HG03460 (cell line): ENCODE measurements around the gene ZC3HAV1.
"Not testable (repeated sequence)": the region's sequence is repeated elsewhere in the genome, so short reads cannot be mapped to it uniquely, and the experiment has no call there.

Source experiments
- ATAC-seq: cut with Tn5 transposase; IDR thresholded peaks from one replicate; pipeline ENCODE4 v1.9.1; 2021; ENCODE audit not compliant: unreplicated experiment

Gene ZC3HAV1

DNA sequence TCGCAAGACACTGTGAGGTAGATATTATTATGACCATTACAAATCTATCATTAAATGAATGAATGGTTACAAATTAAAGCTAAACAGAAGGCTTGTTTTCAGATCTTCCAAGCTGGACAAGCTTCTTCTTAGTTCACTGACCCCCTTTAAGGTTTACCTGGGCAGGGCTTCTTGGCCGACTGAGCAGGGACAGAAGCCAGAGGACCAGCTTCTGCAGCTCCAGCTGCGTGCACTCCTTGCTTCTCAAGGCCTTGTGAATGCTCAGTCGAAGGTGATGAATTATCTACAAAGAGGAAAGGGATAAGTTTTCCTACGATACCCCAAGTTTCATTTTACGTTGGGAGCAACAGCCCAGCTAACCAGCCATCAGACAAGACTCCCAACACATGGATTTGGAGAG is 83.0 kb downstream of the ZC3HAV1 start:
- ATAC-seq, result no peak

DNA sequence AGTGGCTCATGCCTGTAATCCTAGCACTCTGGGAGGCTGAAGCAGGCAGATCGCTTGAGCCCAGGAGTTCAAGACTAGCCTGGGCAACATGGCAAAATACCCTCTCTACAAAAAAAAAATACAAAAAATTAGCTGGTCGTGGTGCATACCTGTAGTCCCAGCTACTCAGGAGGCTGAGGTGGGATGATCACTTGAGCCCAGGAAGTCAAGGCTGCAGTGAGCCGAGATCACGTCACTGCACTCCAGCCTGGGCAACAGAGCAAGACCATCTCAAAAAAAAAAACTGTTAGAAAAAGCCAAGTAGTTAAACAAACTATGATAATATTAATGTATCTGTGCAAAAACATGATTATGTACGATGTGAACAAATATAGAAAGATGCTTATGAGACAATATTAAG is 83.7 kb downstream of the ZC3HAV1 start:
- not testable (repeated sequence) for ATAC-seq

GRCh38 chr7:139023076-139023475 is 86.4 kb downstream of the ZC3HAV1 start:
- ATAC-seq, result no peak

DNA sequence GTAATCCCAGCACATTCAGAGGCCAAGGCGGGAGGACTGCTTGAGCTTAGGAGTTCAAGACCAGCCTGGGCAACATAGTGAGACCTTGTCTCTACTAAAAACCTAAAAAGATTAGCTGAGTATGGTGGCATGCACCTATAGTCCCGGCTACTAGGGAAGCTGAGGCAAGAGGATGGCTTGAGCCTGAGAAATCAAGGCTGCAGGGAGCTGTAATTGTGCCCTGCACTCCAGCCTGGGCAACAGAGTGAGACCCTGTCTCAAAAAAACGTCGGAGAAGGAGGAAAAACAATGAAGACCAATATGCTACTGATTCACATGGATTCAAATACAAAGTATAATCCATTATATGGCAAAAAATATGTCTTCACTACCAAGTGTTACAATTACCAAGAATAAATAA is 87.2 kb downstream of the ZC3HAV1 start:
- no peak for ATAC-seq

- ATAC-seq, result no peak
These were observed 90.6 kb downstream of the ZC3HAV1 start for GRCh38 chr7:139018910-139019309.

GRCh38 chr7:139016931-139017511 is 92.5 kb downstream of the ZC3HAV1 start:
- ATAC-seq, result peak; percentile 88

DNA sequence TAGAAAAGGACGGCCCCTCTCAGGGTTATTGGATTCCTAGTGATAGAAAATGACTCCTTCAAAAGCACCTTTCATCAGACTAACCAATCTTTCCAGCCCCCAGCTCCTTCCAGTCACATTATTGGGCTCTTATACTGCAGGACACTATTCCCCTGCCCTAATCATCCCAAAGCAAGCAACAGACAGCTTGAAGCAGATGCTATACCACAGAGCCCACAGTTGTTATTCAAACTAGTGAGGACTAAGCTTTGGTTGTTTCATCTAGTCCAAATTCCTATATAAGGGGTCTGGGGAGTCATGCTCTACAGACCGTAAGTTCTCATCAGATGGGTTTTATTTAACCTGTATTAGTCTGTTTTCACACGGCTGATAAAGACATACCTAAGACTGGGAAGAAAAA is 98.1 kb downstream of the ZC3HAV1 start:
- no peak for ATAC-seq

- no peak for ATAC-seq
These were observed 105.0 kb downstream of the ZC3HAV1 start for GRCh38 chr7:139004321-139005090.

- ATAC-seq, result no peak
These were observed 110.1 kb downstream of the ZC3HAV1 start for GRCh38 chr7:138999414-138999813.
